Glomerular visceral epithelial cell (primary cell): ENCODE data around the gene CYS1.
"Not testable (repeated sequence)": the region's sequence is repeated elsewhere in the genome, so short reads cannot be mapped to it uniquely, and the experiment has no call there.

Experiments used
- DNase-seq: peaks from one replicate; pipeline ENCODE4 v3.0.0-alpha.2; 2016; ENCODE audit errors: extremely low spot score

Gene CYS1, protein sequence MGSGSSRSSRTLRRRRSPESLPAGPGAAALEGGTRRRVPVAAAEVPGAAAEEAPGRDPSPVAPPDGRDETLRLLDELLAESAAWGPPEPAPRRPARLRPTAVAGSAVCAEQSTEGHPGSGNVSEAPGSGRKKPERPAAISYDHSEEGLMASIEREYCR

GRCh38 chr2:10079870-10080535, at the start of gene CYS1:
TSS of gene CYS1 (minus strand) at chr2:10080411. CDS start at chr2:10080223, 188 bp downstream.
- peak; percentile 12 for DNase-seq

DNA sequence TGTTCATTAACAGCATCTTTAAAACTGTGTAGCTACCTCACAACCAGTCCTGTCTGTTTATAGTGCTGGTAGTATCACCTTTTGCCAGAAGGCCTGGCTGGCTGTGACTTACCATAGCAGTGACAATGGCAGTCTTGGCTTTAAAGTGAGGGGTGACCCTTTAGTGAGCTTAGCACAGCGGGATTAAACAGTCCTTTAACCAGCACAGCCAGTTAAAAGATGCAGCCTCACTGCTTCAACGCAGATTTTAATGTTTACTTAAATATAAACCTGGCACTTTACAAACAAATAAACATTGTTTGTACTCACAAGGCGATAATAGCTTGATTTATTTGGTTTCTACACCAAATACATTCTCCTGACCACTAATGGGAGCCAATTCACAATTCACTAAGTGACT, 49.3 kb upstream of the CYS1 start:
- DNase-seq, result no peak

DNA sequence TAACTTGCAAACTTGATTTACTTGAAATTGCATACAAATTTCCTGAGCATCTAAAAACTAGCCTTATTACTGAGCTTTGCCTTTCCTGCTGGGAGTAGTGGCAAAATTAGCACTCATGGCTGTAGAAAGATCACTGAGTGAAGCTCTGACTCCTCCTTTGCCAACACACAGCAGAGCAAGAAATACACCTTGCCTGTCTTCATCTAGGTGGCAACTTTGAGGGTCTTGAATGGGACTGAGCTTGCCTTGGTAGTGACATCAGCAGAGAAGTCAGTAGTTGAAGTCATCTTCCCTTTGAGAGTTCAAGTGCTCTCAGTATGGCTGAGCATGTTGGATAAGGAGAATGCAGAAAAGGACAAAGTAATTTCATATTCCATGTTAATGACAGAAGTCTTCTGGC, 48.2 kb upstream of the CYS1 start:
- DNase-seq, result no peak

GRCh38 chr2:10126632-10127026, 46.4 kb upstream of the CYS1 start:
- DNase-seq, result no peak

- DNase-seq, result no peak
These were observed 45.8 kb upstream of the CYS1 start for GRCh38 chr2:10125842-10126631.

GRCh38 chr2:10124538-10125045, 44.4 kb upstream of the CYS1 start:
- DNase-seq, result peak; percentile 62

- no peak for DNase-seq
These were observed 43.1 kb upstream of the CYS1 start for GRCh38 chr2:10123281-10123680.

DNA sequence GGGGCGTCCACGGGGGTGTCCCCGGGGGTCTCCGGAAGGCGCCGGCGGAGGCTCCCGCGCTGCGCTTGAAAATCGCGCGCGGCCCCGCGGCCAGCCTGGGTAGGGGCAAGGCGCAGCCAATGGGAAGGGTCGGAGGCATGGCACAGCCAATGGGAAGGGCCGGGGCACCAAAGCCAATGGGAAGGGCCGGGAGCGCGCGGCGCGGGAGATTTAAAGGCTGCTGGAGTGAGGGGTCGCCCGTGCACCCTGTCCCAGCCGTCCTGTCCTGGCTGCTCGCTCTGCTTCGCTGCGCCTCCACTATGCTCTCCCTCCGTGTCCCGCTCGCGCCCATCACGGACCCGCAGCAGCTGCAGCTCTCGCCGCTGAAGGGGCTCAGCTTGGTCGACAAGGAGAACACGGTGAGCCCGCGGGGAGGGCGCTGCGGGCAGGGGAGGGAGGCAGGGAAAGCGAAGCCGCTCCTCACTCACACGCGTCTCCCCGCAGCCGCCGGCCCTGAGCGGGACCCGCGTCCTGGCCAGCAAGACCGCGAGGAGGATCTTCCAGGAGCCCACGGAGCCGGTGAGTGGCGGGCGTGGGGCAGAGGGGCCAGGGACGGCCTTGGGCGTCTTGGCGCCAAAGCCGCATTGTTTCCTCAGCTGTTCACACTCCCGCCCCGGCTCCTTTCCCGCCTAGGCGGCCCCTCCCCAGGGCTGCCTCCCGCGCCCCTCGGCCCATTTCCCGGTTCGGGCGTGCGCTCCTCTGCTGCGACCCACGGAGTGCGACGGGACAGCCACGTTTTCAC, 42.5 kb upstream of the CYS1 start, which contains the start of gene RRM2:
TSS of gene RRM2 (plus strand) at position 240 of the 781 bp plus-strand sequence. CDS start at position 300, 60 bp downstream.
- peak; percentile 92 for DNase-seq

GRCh38 chr2:10120877-10121574, 40.8 kb upstream of the CYS1 start:
- DNase-seq, result peak; percentile 84

DNA sequence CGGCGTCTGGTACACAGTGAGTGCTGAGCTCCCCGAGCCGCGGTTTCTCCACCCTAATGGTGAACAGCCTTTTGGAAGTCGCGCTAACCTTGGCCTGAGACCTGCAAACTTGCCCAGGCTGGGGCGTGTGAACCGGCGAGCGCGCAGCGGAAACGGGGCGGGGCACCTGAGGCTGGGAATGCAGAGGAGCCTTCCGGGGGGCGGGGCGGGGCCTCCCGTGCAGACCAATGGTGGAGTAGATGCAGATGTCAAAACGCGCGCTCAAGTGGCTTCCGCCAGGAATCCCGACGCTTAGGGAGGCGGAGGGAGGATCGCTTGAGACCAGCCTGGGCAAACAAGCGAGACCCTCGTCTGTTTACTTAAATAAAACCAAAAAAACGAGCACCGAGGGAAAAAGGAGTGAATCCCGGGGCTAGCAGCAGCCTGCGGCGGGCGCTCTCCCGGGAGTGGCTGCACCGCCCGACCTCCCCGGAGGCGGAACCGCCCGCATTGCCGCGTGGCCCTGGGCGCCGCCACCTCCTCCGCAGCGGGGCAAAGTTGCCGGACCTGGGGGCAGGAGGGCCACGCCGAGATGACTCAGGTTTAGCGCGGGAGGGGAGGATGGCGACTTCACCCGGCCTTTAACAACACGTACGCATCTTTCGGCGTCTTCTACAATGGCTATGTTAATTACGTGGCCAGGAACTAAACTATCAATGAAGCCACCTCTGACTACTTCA, 40.1 kb upstream of the CYS1 start:
- DNase-seq, result peak; percentile 94

DNA sequence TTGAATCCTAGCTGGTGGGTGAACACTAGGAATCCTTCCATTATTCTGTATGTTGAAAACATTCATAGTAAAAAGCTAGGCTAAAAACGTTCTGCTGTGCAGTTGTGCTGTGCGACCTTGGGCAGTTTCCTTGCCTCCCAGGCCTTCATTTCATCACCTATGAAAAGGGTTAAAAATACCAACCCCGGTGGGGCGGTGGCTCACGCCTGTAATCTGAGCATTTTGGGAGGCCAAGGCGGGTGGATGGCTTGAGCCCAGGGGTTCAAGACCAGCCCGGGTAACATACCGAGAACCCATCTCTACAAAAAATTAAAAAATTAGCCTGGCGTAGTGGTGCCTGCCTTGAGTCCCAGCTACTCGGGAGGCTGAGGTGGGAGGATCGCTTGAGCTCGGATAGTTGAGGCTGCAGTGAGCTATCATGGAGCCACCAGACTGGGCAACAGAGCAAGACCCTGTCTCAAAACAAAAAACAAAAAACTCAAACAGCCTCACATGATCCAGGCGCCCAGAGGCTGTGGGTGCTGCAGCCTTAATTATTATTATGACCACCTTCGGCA, 39.5 kb upstream of the CYS1 start:
- DNase-seq, result no peak

- no peak for DNase-seq
These were observed 38.8 kb upstream of the CYS1 start for GRCh38 chr2:10119027-10119325.

GRCh38 chr2:10109311-10109710, 29.1 kb upstream of the CYS1 start:
- DNase-seq, result no peak

- not testable (repeated sequence) for DNase-seq
These were observed 24.7 kb upstream of the CYS1 start for GRCh38 chr2:10104906-10105305.

GRCh38 chr2:10103179-10103578, 23.0 kb upstream of the CYS1 start:
- no peak for DNase-seq

DNA sequence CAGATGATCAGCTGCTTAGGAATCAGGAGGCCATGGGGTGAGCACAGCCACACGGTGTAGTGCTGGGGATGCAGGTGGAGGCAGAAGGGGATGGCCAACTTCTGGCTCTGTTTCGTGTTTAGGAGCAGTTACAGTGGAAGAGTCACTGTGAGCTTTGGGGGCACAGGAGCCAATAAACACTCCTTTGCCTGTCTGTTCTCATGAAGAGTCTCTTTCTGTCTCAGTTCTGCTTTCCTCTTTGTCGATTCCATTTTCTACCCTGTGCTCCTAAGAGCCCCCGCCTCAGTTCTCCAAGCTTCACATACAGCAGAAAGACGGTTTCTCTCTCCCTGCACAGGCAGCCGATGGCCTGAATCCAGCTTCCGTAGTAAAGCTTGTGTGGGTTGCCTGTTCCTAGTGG, 21.3 kb upstream of the CYS1 start:
- no peak for DNase-seq

DNA sequence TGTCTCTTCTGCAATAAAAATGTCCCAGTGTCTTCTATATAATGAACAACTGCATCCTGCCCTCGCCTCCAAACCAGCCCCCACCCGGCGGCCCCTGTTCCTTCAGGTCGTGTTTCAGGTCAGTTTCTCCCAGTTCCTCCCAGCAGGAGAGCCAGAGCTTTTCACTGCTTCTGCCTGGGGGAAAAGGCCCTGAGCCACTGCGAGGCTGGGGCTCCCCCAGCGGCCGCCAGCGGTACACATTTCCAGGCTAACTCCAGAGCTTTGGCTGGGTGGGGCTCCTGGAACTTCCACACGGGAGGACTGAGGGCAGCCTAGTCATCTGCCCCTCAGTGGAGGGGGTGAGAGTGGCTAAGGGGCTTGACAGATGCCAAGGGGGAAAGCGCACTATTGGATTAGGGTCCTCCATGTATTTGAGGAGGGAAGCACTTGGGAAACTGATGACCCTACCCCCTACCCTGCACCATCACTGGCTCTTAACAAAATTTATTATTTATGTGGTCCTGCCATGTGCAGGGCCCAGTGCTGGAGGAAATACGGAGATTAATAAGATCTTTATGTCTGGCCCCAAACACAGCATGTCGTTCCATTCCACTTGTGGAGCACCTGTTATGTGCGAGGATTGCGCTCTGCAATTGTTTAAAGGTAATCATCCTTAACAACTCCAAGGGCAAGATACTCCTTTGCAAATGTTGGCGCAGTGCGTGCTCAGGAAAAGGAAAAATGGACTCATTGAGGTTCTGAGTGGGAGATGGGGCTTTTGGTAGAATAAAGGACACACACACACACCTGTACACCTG, 17.3 kb upstream of the CYS1 start:
- peak; percentile 63 for DNase-seq

GRCh38 chr2:10096641-10097040, 16.4 kb upstream of the CYS1 start:
- DNase-seq, result no peak

GRCh38 chr2:10095175-10095574, 15.0 kb upstream of the CYS1 start:
- no peak for DNase-seq
